H1 (cell line): ENCODE results near the gene TSC22D4.

ENCODE experiments used
- CEBPB ChIP-seq: IDR thresholded peaks from 2 replicates; pipeline ENCODE4 v1.6.1; 2012; ENCODE audit warnings: low read depth, low read length
- CTCF ChIP-seq, 3 experiments: IDR thresholded peaks; 1 replicate in 2 of 3; 2 replicates in 1 of 3; pipeline versions ENCODE4 v1.5.1 to v1.6.1; 2011; ENCODE audit warnings: low read length in 3 of 3, mild to moderate bottlenecking in 3 of 3, inconsistent platforms in 2 of 3, low read depth in 1 of 3, moderate library complexity in 1 of 3; ENCODE audit not compliant: insufficient read depth in 1 of 3; ENCODE audit errors: control extremely low read depth in 1 of 3
- EZH2 ChIP-seq: fragments of 200-600 bp; sonication (generic); IDR thresholded peaks from 2 replicates; pipeline ENCODE4 v1.7.1; 2012; ENCODE audit warnings: low read depth, mild to moderate bottlenecking, moderate library complexity, low read length, inconsistent platforms; ENCODE audit not compliant: severe bottlenecking
- GABPA ChIP-seq: IDR thresholded peaks from 2 replicates; pipeline ENCODE4 v1.6.1; 2011; ENCODE audit warnings: mild to moderate bottlenecking, low read length, moderate library complexity, borderline replicate concordance; ENCODE audit not compliant: insufficient read depth
- HDAC2 ChIP-seq, 2 experiments: fragments of 300-600 bp in 1 of 2; sonication (generic) in 1 of 2; IDR thresholded peaks; 2 replicates each; pipeline ENCODE4 v1.6.1; 2011 to 2012; ENCODE audit warnings: low read depth in 2 of 2, low read length in 2 of 2, mild to moderate bottlenecking in 2 of 2, moderate library complexity in 2 of 2, borderline replicate concordance in 1 of 2, inconsistent platforms in 1 of 2
- NRF1 ChIP-seq: IDR thresholded peaks from 2 replicates; pipeline ENCODE4 v1.6.1; 2011; ENCODE audit warnings: mild to moderate bottlenecking, low read depth, low read length, improper control_type of control experiment
- POLR2A ChIP-seq, 2 experiments: IDR thresholded peaks; 1 replicate in 1 of 2; 2 replicates in 1 of 2; pipeline ENCODE4 v1.6.1; 2011; ENCODE audit warnings: low read depth in 2 of 2, low read length in 2 of 2, mild to moderate bottlenecking in 2 of 2; ENCODE audit errors: control extremely low read depth in 1 of 2
- POLR2AphosphoS5 ChIP-seq: IDR thresholded peaks from 2 replicates; pipeline ENCODE4 v1.6.1; 2011; ENCODE audit warnings: low read depth, low read length
- SUZ12 ChIP-seq: fragments of 200-600 bp; sonication (generic); IDR thresholded peaks from 2 replicates; pipeline ENCODE4 v1.6.1; 2012; ENCODE audit warnings: mild to moderate bottlenecking, inconsistent platforms, low read length, moderate library complexity, mixed read lengths
- TBP ChIP-seq: IDR thresholded peaks from 2 replicates; pipeline ENCODE4 v1.6.1; 2011; ENCODE audit warnings: low read depth, low read length, improper control_type of control experiment
- TEAD4 ChIP-seq: IDR thresholded peaks from 2 replicates; pipeline ENCODE4 v1.6.1; 2012; ENCODE audit warnings: low read depth, low read length, inconsistent platforms, mixed read lengths

GRCh38 chr7:100466653-100467605 lies 12.1 kb downstream of the TSC22D4 start:
- TF ChIP-seq TBP (no peak), CTCF (IDR thresholded peaks at IDR 0.05; ENCODE audit: control extremely low read depth in 1 of 3, insufficient read depth in 1 of 3, low read depth in 1 of 3, low read length in 3 of 3) (no peak), POLR2A (IDR thresholded peaks at IDR 0.05; ENCODE audit: control extremely low read depth in 1 of 2, low read depth in 2 of 2, low read length in 2 of 2) (no peak), EZH2 (no peak), GABPA (no peak), TEAD4 (no peak), HDAC2 (IDR thresholded peaks at IDR 0.05; ENCODE audit: borderline replicate concordance in 1 of 2, low read depth in 2 of 2, low read length in 2 of 2) (no peak), CEBPB (no peak), POLR2AphosphoS5 (no peak), NRF1 (no peak), SUZ12 (no peak)
